Testis (tissue), 2 donors: ENCODE measurements around the gene VIPR1.

Experiments used
- POLR2A ChIP-seq: fragments of 450-650 bp; IDR thresholded peaks from one replicate; pipeline ENCODE4 v1.6.1; 2017; ENCODE audit warnings: antibody characterized with exemption, mild to moderate bottlenecking, moderate library complexity
- TF ChIP-seq, protein P1 (sequence below), 3 experiments: fragments of 450-650 bp in 2 of 3; fragments of 200-600 bp in 1 of 3; sonication (generic) in 1 of 3; IDR thresholded peaks; one replicate each; pipeline ENCODE4 v1.5.1; 2016 to 2019; ENCODE audit warnings: antibody characterized with exemption in 3 of 3, mild to moderate bottlenecking in 2 of 3, moderate library complexity in 1 of 3

DNA sequence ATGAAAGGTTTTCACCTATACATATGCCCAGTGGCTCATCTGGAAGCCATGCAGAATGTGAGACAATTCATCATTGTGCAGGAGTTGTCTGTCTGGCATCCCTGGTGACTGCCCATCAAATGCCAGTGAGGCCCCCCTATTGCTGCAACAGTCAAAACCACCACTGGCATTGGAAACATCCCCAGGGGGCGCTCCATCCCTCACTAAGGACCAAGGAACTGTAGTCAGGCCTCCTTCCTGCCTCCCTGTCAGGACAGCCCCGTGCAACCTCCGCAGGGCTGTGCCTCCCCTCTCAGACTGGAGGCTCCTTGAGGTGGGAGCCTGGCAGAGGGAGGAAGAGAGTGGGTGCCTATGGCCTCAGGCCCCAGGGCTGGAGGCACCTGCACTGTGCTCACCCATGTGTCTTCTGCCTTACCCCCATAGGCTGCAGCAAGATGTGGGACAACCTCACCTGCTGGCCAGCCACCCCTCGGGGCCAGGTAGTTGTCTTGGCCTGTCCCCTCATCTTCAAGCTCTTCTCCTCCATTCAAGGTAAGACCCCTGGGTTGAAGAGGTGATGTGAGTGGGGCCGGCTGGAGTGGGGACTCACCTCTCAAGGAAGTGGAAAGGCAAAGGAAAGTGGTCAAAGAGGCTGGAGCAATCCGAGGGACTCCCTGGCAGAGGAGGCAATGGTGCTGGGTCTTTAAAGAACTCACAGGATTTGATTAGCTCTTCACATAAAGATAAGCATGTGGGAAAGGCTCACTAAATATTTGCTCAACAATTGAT is 16.5 kb downstream of the VIPR1 start:
- TF ChIP-seq, protein P1, sequence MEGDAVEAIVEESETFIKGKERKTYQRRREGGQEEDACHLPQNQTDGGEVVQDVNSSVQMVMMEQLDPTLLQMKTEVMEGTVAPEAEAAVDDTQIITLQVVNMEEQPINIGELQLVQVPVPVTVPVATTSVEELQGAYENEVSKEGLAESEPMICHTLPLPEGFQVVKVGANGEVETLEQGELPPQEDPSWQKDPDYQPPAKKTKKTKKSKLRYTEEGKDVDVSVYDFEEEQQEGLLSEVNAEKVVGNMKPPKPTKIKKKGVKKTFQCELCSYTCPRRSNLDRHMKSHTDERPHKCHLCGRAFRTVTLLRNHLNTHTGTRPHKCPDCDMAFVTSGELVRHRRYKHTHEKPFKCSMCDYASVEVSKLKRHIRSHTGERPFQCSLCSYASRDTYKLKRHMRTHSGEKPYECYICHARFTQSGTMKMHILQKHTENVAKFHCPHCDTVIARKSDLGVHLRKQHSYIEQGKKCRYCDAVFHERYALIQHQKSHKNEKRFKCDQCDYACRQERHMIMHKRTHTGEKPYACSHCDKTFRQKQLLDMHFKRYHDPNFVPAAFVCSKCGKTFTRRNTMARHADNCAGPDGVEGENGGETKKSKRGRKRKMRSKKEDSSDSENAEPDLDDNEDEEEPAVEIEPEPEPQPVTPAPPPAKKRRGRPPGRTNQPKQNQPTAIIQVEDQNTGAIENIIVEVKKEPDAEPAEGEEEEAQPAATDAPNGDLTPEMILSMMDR (IDR thresholded peaks at IDR 0.05): no peak
- TF ChIP-seq POLR2A: no peak
